OCI-LY7 (cell line): ENCODE measurements around the gene APOO.

Experiments used
- EZH2phosphoT487 ChIP-seq: fragments of 200-600 bp; sonication (generic); IDR thresholded peaks from 2 replicates; pipeline ENCODE4 v1.6.1; 2018; ENCODE audit warnings: low read depth, borderline replicate concordance, mild to moderate bottlenecking, mixed run types, antibody characterized with exemption, low read length, moderate library complexity, mixed read lengths
- TF ChIP-seq, protein P1 (sequence below): fragments of 200-600 bp; sonication (generic); conservative IDR thresholded peaks from 2 replicates; pipeline ENCODE4 v1.5.1; 2014; ENCODE audit warnings: mild to moderate bottlenecking, antibody characterized with exemption, low read length, moderate library complexity, mixed read lengths

DNA sequence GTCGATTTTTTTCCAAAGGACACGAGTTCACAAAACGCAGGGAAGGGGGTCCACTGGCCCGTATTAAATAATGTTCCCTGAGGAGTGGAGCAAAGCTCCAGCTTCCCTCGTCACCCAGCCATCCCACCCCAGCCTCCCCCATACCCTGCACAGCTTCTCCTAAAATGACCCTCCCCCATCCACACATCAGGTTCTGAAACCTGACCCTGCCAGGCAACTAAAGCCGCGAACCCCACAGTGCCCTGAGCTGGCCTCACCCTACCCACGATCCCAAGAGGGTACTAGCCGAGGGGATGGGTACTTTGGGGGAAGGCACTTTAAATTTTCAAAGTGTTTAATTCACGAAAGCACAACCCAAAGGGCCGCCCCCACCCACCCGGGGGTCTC is 634 bp downstream of the APOO start:
- TF ChIP-seq, protein P1, sequence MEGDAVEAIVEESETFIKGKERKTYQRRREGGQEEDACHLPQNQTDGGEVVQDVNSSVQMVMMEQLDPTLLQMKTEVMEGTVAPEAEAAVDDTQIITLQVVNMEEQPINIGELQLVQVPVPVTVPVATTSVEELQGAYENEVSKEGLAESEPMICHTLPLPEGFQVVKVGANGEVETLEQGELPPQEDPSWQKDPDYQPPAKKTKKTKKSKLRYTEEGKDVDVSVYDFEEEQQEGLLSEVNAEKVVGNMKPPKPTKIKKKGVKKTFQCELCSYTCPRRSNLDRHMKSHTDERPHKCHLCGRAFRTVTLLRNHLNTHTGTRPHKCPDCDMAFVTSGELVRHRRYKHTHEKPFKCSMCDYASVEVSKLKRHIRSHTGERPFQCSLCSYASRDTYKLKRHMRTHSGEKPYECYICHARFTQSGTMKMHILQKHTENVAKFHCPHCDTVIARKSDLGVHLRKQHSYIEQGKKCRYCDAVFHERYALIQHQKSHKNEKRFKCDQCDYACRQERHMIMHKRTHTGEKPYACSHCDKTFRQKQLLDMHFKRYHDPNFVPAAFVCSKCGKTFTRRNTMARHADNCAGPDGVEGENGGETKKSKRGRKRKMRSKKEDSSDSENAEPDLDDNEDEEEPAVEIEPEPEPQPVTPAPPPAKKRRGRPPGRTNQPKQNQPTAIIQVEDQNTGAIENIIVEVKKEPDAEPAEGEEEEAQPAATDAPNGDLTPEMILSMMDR = no peak
- no peak for TF ChIP-seq EZH2phosphoT487
